ENCODE measurements around the gene PML.

DNA sequence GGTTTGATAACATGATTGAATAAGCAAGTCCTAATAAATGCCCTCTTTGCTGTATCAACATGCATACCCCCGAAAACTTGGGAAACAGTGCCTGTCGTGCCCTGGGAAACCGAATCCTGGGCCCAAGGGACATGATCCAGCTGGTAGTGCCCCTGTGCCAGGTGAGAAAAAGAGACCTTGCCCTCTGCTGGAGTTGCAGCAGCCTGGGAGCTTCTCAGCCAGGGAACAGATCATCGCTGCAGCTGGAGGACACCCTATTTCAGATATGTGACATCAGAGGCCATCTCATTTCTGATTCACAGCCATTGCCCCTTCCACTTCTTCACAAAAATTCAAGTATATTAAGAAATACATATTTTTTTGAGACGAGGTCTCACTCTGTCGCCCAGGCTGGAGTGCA is 34.7 kb upstream of the PML start:
- TF ChIP-seq, protein P1, sequence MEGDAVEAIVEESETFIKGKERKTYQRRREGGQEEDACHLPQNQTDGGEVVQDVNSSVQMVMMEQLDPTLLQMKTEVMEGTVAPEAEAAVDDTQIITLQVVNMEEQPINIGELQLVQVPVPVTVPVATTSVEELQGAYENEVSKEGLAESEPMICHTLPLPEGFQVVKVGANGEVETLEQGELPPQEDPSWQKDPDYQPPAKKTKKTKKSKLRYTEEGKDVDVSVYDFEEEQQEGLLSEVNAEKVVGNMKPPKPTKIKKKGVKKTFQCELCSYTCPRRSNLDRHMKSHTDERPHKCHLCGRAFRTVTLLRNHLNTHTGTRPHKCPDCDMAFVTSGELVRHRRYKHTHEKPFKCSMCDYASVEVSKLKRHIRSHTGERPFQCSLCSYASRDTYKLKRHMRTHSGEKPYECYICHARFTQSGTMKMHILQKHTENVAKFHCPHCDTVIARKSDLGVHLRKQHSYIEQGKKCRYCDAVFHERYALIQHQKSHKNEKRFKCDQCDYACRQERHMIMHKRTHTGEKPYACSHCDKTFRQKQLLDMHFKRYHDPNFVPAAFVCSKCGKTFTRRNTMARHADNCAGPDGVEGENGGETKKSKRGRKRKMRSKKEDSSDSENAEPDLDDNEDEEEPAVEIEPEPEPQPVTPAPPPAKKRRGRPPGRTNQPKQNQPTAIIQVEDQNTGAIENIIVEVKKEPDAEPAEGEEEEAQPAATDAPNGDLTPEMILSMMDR (IDR thresholded peaks at IDR 0.05), result no peak
- TF ChIP-seq POLR2A (IDR thresholded peaks at IDR 0.05), result no peak
